Measurements from ENCODE around the gene PLAC8L1.
A peak's percentile ranks its signal among the peaks of the same experiment; 100 is the strongest.

PLAC8L1 gene, protein sequence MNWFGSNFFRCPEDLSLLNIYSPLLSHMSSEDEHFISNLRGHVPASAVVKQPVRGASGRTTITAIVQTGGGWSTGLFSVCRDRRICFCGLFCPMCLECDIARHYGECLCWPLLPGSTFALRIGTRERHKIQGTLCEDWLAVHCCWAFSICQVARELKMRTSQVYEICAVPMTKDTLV

GRCh38 chr5:146105477-146105876, at the start of gene PLAC8L1:
Gene PLAC8L1 (minus strand): TSS chr5:146105577. CDS start chr5:146104311, 1,266 bp downstream.
- Histone ChIP-seq H3K27ac (no peak within 1 kb of the TSS), H3K36me3 (ENCODE audit: control insufficient read depth, insufficient read depth, low read length) (no peaks in the 10 kb centered on the region), H3K79me2 (no peaks in the 10 kb centered on the region), H3K9ac (no peak within 1 kb of the TSS), H3K4me1 (no peaks in the 10 kb centered on the region), H3K9me3 (ENCODE audit: control insufficient read depth, low read length) (no peaks in the 10 kb centered on the region), H3K4me3 (ENCODE audit: low read depth, low read length) (no peak within 1 kb of the TSS), H3K27me3 (ENCODE audit: control insufficient read depth, insufficient read depth, low read length) (no peaks in the 10 kb centered on the region), H3K4me2 (ENCODE audit: low read length) (no peak within 1 kb of the TSS), H2AFZ (no peak within 1 kb of the TSS)
- no peak for TF ChIP-seq CTCF (IDR thresholded peaks at IDR 0.05)

DNA sequence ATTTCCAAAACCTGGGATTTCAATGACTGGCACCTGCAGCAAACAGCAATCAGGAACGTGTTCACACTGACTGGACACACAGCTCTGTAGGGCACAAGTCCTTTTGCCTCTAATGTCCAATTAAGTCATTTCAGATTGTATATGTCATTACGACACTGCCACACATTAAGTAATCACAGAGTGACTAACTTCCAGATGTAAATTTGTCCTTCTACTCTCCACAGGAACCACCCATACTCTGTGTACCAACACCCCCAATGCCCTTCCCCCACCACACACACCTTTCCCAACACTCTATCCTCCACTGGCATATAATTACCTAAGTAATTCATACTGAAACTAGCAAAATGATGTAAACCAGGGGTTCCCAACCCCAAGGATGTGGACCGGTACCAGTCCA, 46.6 kb upstream of the PLAC8L1 start:
- Histone ChIP-seq H3K36me3 (ENCODE audit: control insufficient read depth, insufficient read depth, low read length) (no peaks in the 10 kb centered on the region), H3K4me3 (ENCODE audit: low read depth, low read length) (no peak overlapping the region), H3K4me2 (ENCODE audit: low read length) (no peak overlapping the region), H3K27me3 (ENCODE audit: control insufficient read depth, insufficient read depth, low read length) (no peaks in the 10 kb centered on the region), H3K9me3 (ENCODE audit: control insufficient read depth, low read length) (no peaks in the 10 kb centered on the region), H3K27ac (no peak overlapping the region), H3K79me2 (no peaks in the 10 kb centered on the region), H3K4me1 (no peaks in the 10 kb centered on the region), H3K9ac (no peak overlapping the region), H2AFZ (no peak overlapping the region)
- TF ChIP-seq CTCF (IDR thresholded peaks at IDR 0.05): no peak

DNA sequence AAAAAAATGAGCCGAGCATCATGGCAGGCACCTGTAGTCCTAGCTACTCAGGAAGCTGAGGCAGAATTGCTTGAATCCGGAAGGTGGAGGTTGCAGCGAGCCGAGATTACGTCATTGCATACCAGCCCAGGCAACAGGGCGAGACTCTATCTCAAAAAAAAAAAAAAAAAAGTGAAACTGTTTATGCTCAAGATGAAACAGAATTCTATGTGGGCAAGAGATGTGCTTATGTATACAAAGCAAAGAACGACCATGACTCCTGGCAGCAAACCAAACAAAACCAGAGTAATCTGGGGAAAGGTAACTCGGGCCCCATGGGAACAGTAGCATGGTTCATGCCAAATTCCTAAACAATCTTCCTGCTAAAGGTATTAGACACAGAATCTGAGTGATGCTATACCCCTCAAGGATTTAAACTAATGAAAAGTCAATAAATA, 32.6 kb upstream of the PLAC8L1 start:
- Histone ChIP-seq H3K9ac (no peak overlapping the region), H3K27ac (no peak overlapping the region), H3K36me3 (ENCODE audit: control insufficient read depth, insufficient read depth, low read length) (no peaks in the 10 kb centered on the region), H3K4me1 (no peaks in the 10 kb centered on the region), H3K4me2 (ENCODE audit: low read length) (no peak overlapping the region), H3K9me3 (ENCODE audit: control insufficient read depth, low read length) (no peaks in the 10 kb centered on the region), H2AFZ (no peak overlapping the region), H3K4me3 (ENCODE audit: low read depth, low read length) (no peak overlapping the region), H3K79me2 (no peaks in the 10 kb centered on the region), H3K27me3 (ENCODE audit: control insufficient read depth, insufficient read depth, low read length) (no peaks in the 10 kb centered on the region)
- TF ChIP-seq CTCF (IDR thresholded peaks at IDR 0.05): no peak

DNA sequence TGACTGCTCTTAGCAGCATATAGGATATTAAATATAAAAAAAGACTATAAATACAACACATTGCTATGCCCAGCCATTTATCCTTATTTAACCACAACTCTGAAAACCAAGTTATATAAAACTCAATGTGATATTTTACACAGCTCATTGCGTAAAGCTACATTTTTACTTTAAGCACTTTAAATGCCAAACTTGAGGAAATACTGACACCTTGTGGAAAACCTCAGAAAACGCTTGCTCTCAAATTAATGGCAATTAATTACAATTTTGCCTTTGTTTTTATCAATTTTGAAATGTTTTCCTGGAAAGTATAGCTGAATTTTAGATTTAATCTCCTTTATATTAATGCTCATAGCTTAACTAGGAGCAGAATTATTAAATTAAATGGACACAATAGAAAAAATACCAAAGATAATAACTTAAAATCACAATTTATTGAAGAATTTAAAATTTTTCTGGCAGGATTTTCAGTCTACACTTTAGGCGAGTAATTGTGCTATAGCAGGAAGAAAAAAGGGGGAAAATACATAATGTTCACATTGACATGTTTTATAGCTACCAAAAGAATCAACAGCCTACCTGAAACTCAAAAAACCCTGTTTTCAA, 25.2 kb upstream of the PLAC8L1 start:
- H3K79me2 ChIP-seq: no peaks in the 10 kb centered on the region
- no peak overlapping the region for H3K9ac ChIP-seq
- no peak overlapping the region for H3K4me3 ChIP-seq (ENCODE audit: low read depth, low read length)
- H3K4me2 ChIP-seq (ENCODE audit: low read length): no peak overlapping the region
- H3K4me1 ChIP-seq: no peaks in the 10 kb centered on the region
- no peaks in the 10 kb centered on the region for H3K27me3 ChIP-seq (ENCODE audit: control insufficient read depth, insufficient read depth, low read length)
- H3K9me3 ChIP-seq (ENCODE audit: control insufficient read depth, low read length): no peaks in the 10 kb centered on the region
- H3K36me3 ChIP-seq (ENCODE audit: control insufficient read depth, insufficient read depth, low read length): no peaks in the 10 kb centered on the region
- H2AFZ ChIP-seq: no peak overlapping the region
- peak; percentile 30 for TF ChIP-seq CTCF (IDR thresholded peaks at IDR 0.05)
- H3K27ac ChIP-seq: no peak overlapping the region

DNA sequence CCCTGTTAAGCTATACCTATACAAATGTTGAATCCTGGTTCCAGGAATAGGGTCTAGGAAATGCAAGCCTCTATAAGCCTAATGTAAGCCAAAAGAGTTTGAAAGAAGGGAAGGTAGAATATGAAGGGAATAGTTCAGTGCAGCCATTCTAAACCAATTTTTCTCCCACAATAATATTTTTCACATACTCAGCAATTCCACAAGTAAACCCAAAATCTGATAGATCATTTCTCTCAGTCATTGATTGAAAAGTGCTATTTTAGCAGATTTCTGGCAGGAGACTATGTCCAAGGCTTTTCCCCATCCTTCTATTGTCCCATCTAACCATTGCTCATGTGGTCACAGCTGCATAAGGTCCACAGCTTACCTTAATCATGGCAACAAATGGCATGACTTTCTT, 20.7 kb upstream of the PLAC8L1 start:
- TF ChIP-seq CTCF (IDR thresholded peaks at IDR 0.05): no peak
- Histone ChIP-seq H3K36me3 (ENCODE audit: control insufficient read depth, insufficient read depth, low read length) (no peaks in the 10 kb centered on the region), H3K27ac (no peak overlapping the region), H3K79me2 (no peaks in the 10 kb centered on the region), H3K4me3 (ENCODE audit: low read depth, low read length) (no peak overlapping the region), H3K27me3 (ENCODE audit: control insufficient read depth, insufficient read depth, low read length) (no peaks in the 10 kb centered on the region), H2AFZ (no peak overlapping the region), H3K9me3 (ENCODE audit: control insufficient read depth, low read length) (no peaks in the 10 kb centered on the region), H3K9ac (no peak overlapping the region), H3K4me2 (ENCODE audit: low read length) (no peak overlapping the region), H3K4me1 (no peaks in the 10 kb centered on the region)

Data from parathyroid adenoma (tissue), 2 donors.